K562 (cell line): ENCODE results near the gene ZNF584. TPM values are rescaled to one million over a fixed set of nuclear protein-coding genes. Genes with fewer than 3 reads are reported as not detected.

ENCODE experiments used
- CHD4 ChIP-seq: fragments of 200-600 bp; sonication (generic); IDR thresholded peaks from 3 replicates; pipeline ENCODE4 v1.6.1; 2012; ENCODE audit warnings: low read depth, mild to moderate bottlenecking, mixed read lengths, low read length, inconsistent platforms; ENCODE audit not compliant: insufficient read depth, insufficient replicate concordance, poor library complexity, severe bottlenecking
- CREM ChIP-seq: IDR thresholded peaks from 2 replicates; pipeline ENCODE4 v1.6.1; 2014; ENCODE audit warnings: antibody characterized with exemption, low read depth
- FOXP1 ChIP-seq: sonication (generic); formaldehyde crosslinking; IDR thresholded peaks from 2 replicates; pipeline ENCODE4 v1.8.0; 2022; ENCODE audit warnings: mild to moderate bottlenecking, missing genetic modification reagents
- FUS ChIP-seq: fragments of 200-400 bp; formaldehyde crosslinking; optimal IDR thresholded peaks from 2 replicates; pipeline ENCODE3; 2017; ENCODE audit warnings: low read depth, low read length
- GABPB2 ChIP-seq: fragments of 250-450 bp; sonication (Bioruptor Pico); conservative IDR thresholded peaks from 2 replicates; pipeline ENCODE4 v1.5.1; 2021; ENCODE audit warnings: mild to moderate bottlenecking
- HDAC6 ChIP-seq: IDR thresholded peaks from 2 replicates; pipeline ENCODE4 v1.6.1; 2012; ENCODE audit warnings: low read depth, mild to moderate bottlenecking, control low read depth, inconsistent platforms, low read length, moderate library complexity
- IRF2 ChIP-seq: sonication (generic); formaldehyde crosslinking; IDR thresholded peaks from 2 replicates; pipeline ENCODE4 v1.8.1; 2022; ENCODE audit warnings: mild to moderate bottlenecking, missing genetic modification reagents
- KDM2B ChIP-seq: fragments of 250-450 bp; sonication (Bioruptor Pico); IDR thresholded peaks from 2 replicates; pipeline ENCODE4 v1.8.0; 2021; ENCODE audit warnings: mild to moderate bottlenecking, moderate library complexity
- MAZ ChIP-seq, 2 experiments: fragments of 450-650 bp in 1 of 2; sonication (generic) in 1 of 2; formaldehyde crosslinking; IDR thresholded peaks in 1 of 2; conservative IDR thresholded peaks in 1 of 2; 2 replicates each; pipeline versions ENCODE4 v1.4.0 to v1.5.0; 2020; ENCODE audit warnings: mild to moderate bottlenecking in 1 of 2, missing genetic modification reagents in 1 of 2
- MIER1 ChIP-seq: fragments of 450-650 bp; IDR thresholded peaks from 2 replicates; pipeline ENCODE4 v1.6.1; 2016; ENCODE audit warnings: antibody characterized with exemption, mild to moderate bottlenecking, low read depth
- MTA2 ChIP-seq: fragments of 450-650 bp; IDR thresholded peaks from 2 replicates; pipeline ENCODE4 v1.6.1; 2016; ENCODE audit warnings: low read depth
- PREB ChIP-seq: sonication (generic); formaldehyde crosslinking; IDR thresholded peaks from 2 replicates; pipeline ENCODE4 v1.8.1; 2023; ENCODE audit warnings: mild to moderate bottlenecking, missing genetic modification reagents
- SFPQ ChIP-seq: fragments of 200-400 bp; formaldehyde crosslinking; IDR thresholded peaks from 2 replicates; pipeline ENCODE4 v1.6.1; 2017; ENCODE audit warnings: mild to moderate bottlenecking, low read depth, low read length, moderate library complexity
- SP1 ChIP-seq: sonication (generic); formaldehyde crosslinking; IDR thresholded peaks from 2 replicates; pipeline ENCODE4 v1.8.1; 2022; ENCODE audit warnings: mild to moderate bottlenecking, missing genetic modification reagents
- TAF1 ChIP-seq: IDR thresholded peaks from 2 replicates; pipeline ENCODE4 v1.6.1; 2011; ENCODE audit warnings: mild to moderate bottlenecking, low read length, moderate library complexity; ENCODE audit not compliant: insufficient read depth, control insufficient read depth, severe bottlenecking; ENCODE audit errors: extremely low read depth
- U2AF1 ChIP-seq: fragments of 200-400 bp; formaldehyde crosslinking; optimal IDR thresholded peaks from 2 replicates; pipeline ENCODE3; 2017; ENCODE audit warnings: mild to moderate bottlenecking, low read depth, low read length, moderate library complexity
- ZBED1 ChIP-seq: IDR thresholded peaks from 2 replicates; pipeline ENCODE4 v1.6.1; 2014
- ZNF133 ChIP-seq: fragments of 250-450 bp; sonication (Bioruptor Pico); IDR thresholded peaks from 2 replicates; pipeline ENCODE4 v1.4.0; 2020; ENCODE audit warnings: mild to moderate bottlenecking
- ZNF134 ChIP-seq: fragments of 250-450 bp; sonication (Bioruptor Pico); conservative IDR thresholded peaks from 2 replicates; pipeline ENCODE4 v1.4.0; 2020
- polyA plus RNA-seq, 8 experiments: library from polyadenylated mRNA; depleted of rRNA in 4 of 8; stranded (reverse) in 5 of 8; unstranded in 3 of 8; fragments of >200 nt; fragmentation: Nextera tagmentation in 2 of 8; fragmentation: Illumina TruSeq in 1 of 8; extraction: Ambion mirVana in 2 of 8; extraction: Trizol in 1 of 8; gene quantifications; 2 replicates each; pipeline versions ENCODE4 v1.2.1 to v1.2.3, GENCODE V29; 2011 to 2014; ENCODE audit warnings: inconsistent platforms in 1 of 8, missing spikeins in 1 of 8
- total RNA-seq, 7 experiments: library from RNA; depleted of rRNA in 6 of 7; stranded (reverse); fragments of >200 nt in 6 of 7; fragmentation: Illumina TruSeq in 2 of 7; extraction: Trizol in 2 of 7; gene quantifications; 2 replicates each; pipeline versions ENCODE4 v1.2.1 to v1.2.3, GENCODE V29; 2011 to 2021; ENCODE audit warnings: low replicate concordance in 1 of 7
- TF ChIP-seq, protein P1 (sequence below), 2 experiments: fragments of 450-650 bp; conservative IDR thresholded peaks; 2 replicates each; pipeline ENCODE4 v1.6.1; 2017; ENCODE audit warnings: mild to moderate bottlenecking in 2 of 2, moderate library complexity in 2 of 2
- TF ChIP-seq, protein P2 (sequence below): fragments of 250-450 bp; sonication (Bioruptor Pico); IDR thresholded peaks from 2 replicates; pipeline ENCODE4 v1.4.0; 2020; ENCODE audit warnings: mild to moderate bottlenecking

The ZNF584 gene
- total and polyA plus RNA-seq, 9 of the 15 experiments (the other 6 are each of a cell fraction or from before 2014, with no cell fraction given), result 5.8 to 43.4 (median 24.6) TPM

- TF ChIP-seq, protein P1, sequence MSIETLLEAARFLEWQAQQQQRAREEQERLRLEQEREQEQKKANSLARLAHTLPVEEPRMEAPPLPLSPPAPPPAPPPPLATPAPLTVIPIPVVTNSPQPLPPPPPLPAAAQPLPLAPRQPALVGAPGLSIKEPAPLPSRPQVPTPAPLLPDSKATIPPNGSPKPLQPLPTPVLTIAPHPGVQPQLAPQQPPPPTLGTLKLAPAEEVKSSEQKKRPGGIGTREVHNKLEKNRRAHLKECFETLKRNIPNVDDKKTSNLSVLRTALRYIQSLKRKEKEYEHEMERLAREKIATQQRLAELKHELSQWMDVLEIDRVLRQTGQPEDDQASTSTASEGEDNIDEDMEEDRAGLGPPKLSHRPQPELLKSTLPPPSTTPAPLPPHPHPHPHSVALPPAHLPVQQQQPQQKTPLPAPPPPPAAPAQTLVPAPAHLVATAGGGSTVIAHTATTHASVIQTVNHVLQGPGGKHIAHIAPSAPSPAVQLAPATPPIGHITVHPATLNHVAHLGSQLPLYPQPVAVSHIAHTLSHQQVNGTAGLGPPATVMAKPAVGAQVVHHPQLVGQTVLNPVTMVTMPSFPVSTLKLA (conservative IDR thresholded peaks at IDR 0.05), result peak; percentile 95 to 96
- TF ChIP-seq ZBED1, result no peak
- TF ChIP-seq ZNF134 (CRISPR knock-in tag), result no peak
- no peak for TF ChIP-seq CHD4
- no peak for TF ChIP-seq MTA2
- TF ChIP-seq GABPB2, result no peak
- 0 out of 2 replicates have a peak, but pooled peaks have one; percentile 1 for TF ChIP-seq ZNF133 (CRISPR knock-in tag)
- no peak for TF ChIP-seq PREB (CRISPR knock-in tag)
- peak; percentile 62 for TF ChIP-seq TAF1
- TF ChIP-seq SP1 (CRISPR knock-in tag), result 0 out of 2 replicates have a peak, but pooled peaks have one; percentile 46
- TF ChIP-seq HDAC6, result no peak
- TF ChIP-seq MAZ (CRISPR knock-in tag; conservative IDR thresholded peaks at IDR 0.05 in 1 of 2, IDR thresholded peaks at IDR 0.05 in 1 of 2), result peak in 1 of 2 experiments; percentile 75; a peak in 2 of 4 replicates
- TF ChIP-seq, protein P2, sequence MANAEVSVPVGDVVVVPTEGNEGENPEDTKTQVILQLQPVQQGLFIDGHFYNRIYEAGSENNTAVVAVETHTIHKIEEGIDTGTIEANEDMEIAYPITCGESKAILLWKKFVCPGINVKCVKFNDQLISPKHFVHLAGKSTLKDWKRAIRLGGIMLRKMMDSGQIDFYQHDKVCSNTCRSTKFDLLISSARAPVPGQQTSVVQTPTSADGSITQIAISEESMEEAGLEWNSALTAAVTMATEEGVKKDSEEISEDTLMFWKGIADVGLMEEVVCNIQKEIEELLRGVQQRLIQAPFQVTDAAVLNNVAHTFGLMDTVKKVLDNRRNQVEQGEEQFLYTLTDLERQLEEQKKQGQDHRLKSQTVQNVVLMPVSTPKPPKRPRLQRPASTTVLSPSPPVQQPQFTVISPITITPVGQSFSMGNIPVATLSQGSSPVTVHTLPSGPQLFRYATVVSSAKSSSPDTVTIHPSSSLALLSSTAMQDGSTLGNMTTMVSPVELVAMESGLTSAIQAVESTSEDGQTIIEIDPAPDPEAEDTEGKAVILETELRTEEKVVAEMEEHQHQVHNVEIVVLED (CRISPR knock-in tag), result peak; percentile 85
- peak; percentile 92 for TF ChIP-seq FUS
- TF ChIP-seq IRF2, result 0 out of 2 replicates have a peak, but pooled peaks have one; percentile 31
- no peak for TF ChIP-seq SFPQ
- TF ChIP-seq U2AF1, result peak; percentile 95
- no peak for TF ChIP-seq KDM2B (CRISPR knock-in tag)
- TF ChIP-seq FOXP1 (CRISPR knock-in tag), result no peak
- peak; percentile 90 for TF ChIP-seq CREM
- TF ChIP-seq MIER1, result no peak
Measured at GRCh38 chr19:58466760-58467589, 58.5 kb downstream of the ZNF584 start, which contains the start of gene ZNF324 (continued).
